Spleen (tissue), 11 donors: ENCODE measurements around the gene ADARB1. TPM values are rescaled to one million over a fixed set of nuclear protein-coding genes. Genes with fewer than 3 reads are reported as not detected.
A peak's percentile ranks its signal among the peaks of the same experiment; 100 is the strongest.

Source experiments
- DNase-seq: peaks from one replicate; pipeline ENCODE4 v3.0.0-alpha.2; 2020
- H3K27ac ChIP-seq, 8 donors: fragments of 200-600 bp; sonication (generic) in 7 of 8; 1 replicate in 4 of 8; 2 replicates in 4 of 8; pipeline versions ENCODE4 v1.5.0 to v1.8.0; 2016 to 2021; ENCODE audit warnings: inconsistent platforms in 4 of 8, mild to moderate bottlenecking in 4 of 8, moderate library complexity in 1 of 8
- H3K27me3 ChIP-seq, 7 donors: fragments of 200-600 bp; sonication (generic) in 6 of 7; replicated peaks in 1 of 7; 1 replicate in 4 of 7; 2 replicates in 3 of 7; pipeline versions ENCODE4 v1.5.0 to v1.8.0; 2016 to 2021; ENCODE audit warnings: inconsistent platforms in 3 of 7, mild to moderate bottlenecking in 1 of 7
- H3K36me3 ChIP-seq, 6 donors: fragments of 200-600 bp; sonication (generic) in 5 of 6; 1 replicate in 4 of 6; 2 replicates in 2 of 6; pipeline versions ENCODE4 v1.5.0 to v1.8.0; 2016 to 2021; ENCODE audit warnings: inconsistent platforms in 2 of 6
- H3K4me1 ChIP-seq, 6 donors: fragments of 200-600 bp; sonication (generic) in 5 of 6; 1 replicate in 3 of 6; 2 replicates in 3 of 6; pipeline versions ENCODE4 v1.5.0 to v1.8.0; 2016 to 2021; ENCODE audit warnings: inconsistent platforms in 3 of 6
- H3K4me3 ChIP-seq, 8 donors: fragments of 200-600 bp; sonication (generic) in 7 of 8; 1 replicate in 4 of 8; 2 replicates in 4 of 8; pipeline versions ENCODE4 v1.5.0 to v1.8.0; 2016 to 2021; ENCODE audit warnings: inconsistent platforms in 4 of 8, mild to moderate bottlenecking in 4 of 8, moderate library complexity in 2 of 8
- H3K9me3 ChIP-seq, 8 donors: fragments of 200-600 bp; sonication (generic) in 7 of 8; 1 replicate in 4 of 8; 2 replicates in 4 of 8; pipeline versions ENCODE4 v1.5.0 to v1.8.0; 2016 to 2021; ENCODE audit warnings: inconsistent platforms in 4 of 8
- CTCF ChIP-seq, 11 experiments: fragments of 200-600 bp in 7 of 11; fragments of 450-650 bp in 4 of 11; sonication (generic) in 4 of 11; IDR thresholded peaks in 8 of 11; conservative IDR thresholded peaks in 3 of 11; 1 replicate in 7 of 11; 2 replicates in 4 of 11; pipeline versions ENCODE4 v1.4.0 to v1.8.0; 2016 to 2021; ENCODE audit warnings: antibody characterized with exemption in 11 of 11, inconsistent platforms in 4 of 11, mild to moderate bottlenecking in 1 of 11
- POLR2A ChIP-seq, 3 donors: fragments of 450-650 bp; IDR thresholded peaks; one replicate each; pipeline ENCODE4 v1.5.1; 2017; ENCODE audit warnings: antibody characterized with exemption in 3 of 3, mild to moderate bottlenecking in 1 of 3
- POLR2AphosphoS5 ChIP-seq, 3 donors: sonication (generic); formaldehyde crosslinking; IDR thresholded peaks; one replicate each; pipeline ENCODE4 v1.5.1; 2017; ENCODE audit warnings: antibody characterized with exemption in 3 of 3
- WGBS, 5 donors: extraction: QIAGEN DNeasy Blood & Tissue Kit in 3 of 5; methylation state at CpG; one replicate each; pipeline versions ENCODE4 v1.1.5 to v1.1.7; 2013 to 2018; 5-methylcytosine and 5-hydroxymethylcytosine counted together
- intact Hi-C: fragments of 100-400 bp; cut with DNase I; formaldehyde crosslinking; loops from one replicate; pipeline ENCODE4 v1.15.0; 2023; ENCODE audit warnings: low total_unique reads
- polyA plus RNA-seq, 3 donors: library from polyadenylated mRNA; stranded (reverse); fragments of 200-250 nt; gene quantifications; one replicate each; pipeline ENCODE4 v1.2.1, GENCODE V29; 2013
- total RNA-seq, 7 donors: library from RNA; depleted of rRNA in 3 of 7; stranded (reverse); fragments of >200 nt in 3 of 7; fragmentation: NEBNext Ultra II Directional in 4 of 7; extraction: Animal tissue kit (Norgen Biotek cat#: 25700) in 4 of 7; gene quantifications; one replicate each; pipeline versions ENCODE4 v1.1.0 to v1.2.1, GENCODE V29; 2016 to 2021
- donor health status: healthy with polysubstance abuse.
- donor health status: DM: no; HTN: no; CAD: no; lungs with moderate emphysema.
- donor health status: DM: no; HTN: no; CAD: no.
- donor health status: Bipolar disorder and iron deficiency.
- donor health status: healthy.
- donor health status: DM: no; HTN: no; CAD: no.
- donor health status: DM: yes; HTN: yes; CAD: no.

The ADARB1 gene
- total and polyA plus RNA-seq, 10 donors = 9.1 to 50.8 (median 29.0) TPM

DNA sequence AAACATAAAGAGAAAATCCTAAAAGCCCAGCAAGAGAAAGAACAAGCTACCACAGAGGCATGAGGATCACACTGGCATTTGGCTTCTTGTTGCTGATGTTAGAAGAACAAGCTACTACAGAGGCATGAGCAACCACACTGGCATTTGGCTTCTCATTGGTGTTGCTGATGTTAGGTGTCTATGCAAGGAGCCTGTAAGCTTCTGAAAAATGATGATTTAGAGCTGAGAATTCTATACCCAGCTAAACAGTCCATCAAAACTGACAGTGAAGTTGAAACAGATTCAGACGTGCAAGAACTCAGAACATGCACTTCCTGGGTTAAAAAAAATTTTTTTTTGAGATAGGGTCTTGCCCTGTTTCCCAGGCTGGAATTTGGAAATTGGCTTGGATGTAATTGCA lies 37.8 kb upstream of the ADARB1 start:
- Histone ChIP-seq H3K27ac (no peak overlapping the region), H3K4me3 (no peak overlapping the region), H3K36me3 (no peaks in the 10 kb centered on the region), H3K4me1 (peaks cover 0 to 50% (median 21%) of the 10 kb centered on the region in 6 donors), H3K9me3 (peaks cover 0 to 22% (median 15%) of the 10 kb centered on the region in 8 donors), H3K27me3 (peaks cover 0 to 11% (median 0%) of the 10 kb centered on the region in 7 donors)
- intact Hi-C loops = no loop called here
- TF ChIP-seq CTCF (IDR thresholded peaks at IDR 0.05 in 8 of 11, conservative IDR thresholded peaks at IDR 0.05 in 3 of 11) (no peak), POLR2A (IDR thresholded peaks at IDR 0.05) (no peak), POLR2AphosphoS5 (IDR thresholded peaks at IDR 0.05) (no peak)
- WGBS, 5 donors = 44 to 74% (median 48%) methylated on average over 1 of the region's 1 CpG
- DNase-seq = no peak

- no peaks in the 10 kb centered on the region for H3K36me3 ChIP-seq
- 79 to 87% (median 85%) methylated on average over 9 of the region's 9 CpGs for WGBS, 5 donors
- H3K27me3 ChIP-seq = peaks cover 0 to 4% (median 0%) of the 10 kb centered on the region in 7 donors
- peaks cover 0 to 40% (median 21%) of the 10 kb centered on the region in 6 donors for H3K4me1 ChIP-seq
- intact Hi-C loops = no loop called here
- no peak for TF ChIP-seq POLR2AphosphoS5 (IDR thresholded peaks at IDR 0.05)
- peaks cover 0 to 22% (median 15%) of the 10 kb centered on the region in 8 donors for H3K9me3 ChIP-seq
- DNase-seq = no peak
- H3K4me3 ChIP-seq = no peak overlapping the region
- H3K27ac ChIP-seq = no peak overlapping the region
Measured at GRCh38 chr21:45037986-45038385, 36.4 kb upstream of the ADARB1 start.

- Histone ChIP-seq H3K9me3 (peaks cover 0 to 22% (median 15%) of the 10 kb centered on the region in 8 donors), H3K4me3 (no peak overlapping the region), H3K27ac (peak overlapping the region in 4 of 8 donors; percentile 69 to 83 (median 80)), H3K27me3 (peaks cover 0 to 6% (median 0%) of the 10 kb centered on the region in 7 donors), H3K4me1 (peaks cover 0 to 29% (median 17%) of the 10 kb centered on the region in 6 donors), H3K36me3 (no peaks in the 10 kb centered on the region)
- no peak for TF ChIP-seq POLR2AphosphoS5 (IDR thresholded peaks at IDR 0.05)
- TF ChIP-seq POLR2A (IDR thresholded peaks at IDR 0.05) = no peak
- no peak for TF ChIP-seq CTCF (IDR thresholded peaks at IDR 0.05 in 8 of 11, conservative IDR thresholded peaks at IDR 0.05 in 3 of 11)
- DNase-seq = no peak
- WGBS, 5 donors = 64 to 96% (median 88%) methylated on average over 2 to 3 of the region's 3 CpGs
- intact Hi-C loops = no loop called here
Measured at GRCh38 chr21:45039317-45040156, 34.8 kb upstream of the ADARB1 start.

- DNase-seq = no peak
- H3K4me3 ChIP-seq = no peak overlapping the region
- H3K27ac ChIP-seq = peak overlapping the region in 7 of 8 donors; percentile 38 to 83 (median 70)
- WGBS, 5 donors = 88 to 94% (median 93%) methylated on average over 8 to 9 of the region's 9 CpGs
- H3K36me3 ChIP-seq = no peaks in the 10 kb centered on the region
- intact Hi-C loops = no loop called here
- H3K9me3 ChIP-seq = peaks cover 0 to 23% (median 15%) of the 10 kb centered on the region in 8 donors
- H3K27me3 ChIP-seq = peaks cover 0 to 6% (median 0%) of the 10 kb centered on the region in 7 donors
- no peak for TF ChIP-seq CTCF (IDR thresholded peaks at IDR 0.05 in 8 of 11, conservative IDR thresholded peaks at IDR 0.05 in 3 of 11)
- TF ChIP-seq POLR2AphosphoS5 (IDR thresholded peaks at IDR 0.05) = no peak
- no peak for TF ChIP-seq POLR2A (IDR thresholded peaks at IDR 0.05)
- H3K4me1 ChIP-seq = peaks cover 0 to 29% (median 17%) of the 10 kb centered on the region in 6 donors
Measured at GRCh38 chr21:45040157-45040711, 34.1 kb upstream of the ADARB1 start.
